ENCODE data around the gene SULT1C3. TPM values are rescaled to one million over a fixed set of nuclear protein-coding genes. Genes with fewer than 3 reads are reported as not detected.

SULT1C3 gene
- not detected in 2 replicates for total RNA-seq

- Mint-ChIP-seq H3K4me1 (no peaks in the 10 kb centered on the region), H3K4me3 (no peak within 1 kb of the TSS), H3K36me3 (ENCODE audit: low read depth) (no peaks in the 10 kb centered on the region), H3K9me3 (peaks cover 15% of the 10 kb centered on the region), H3K27me3 (peaks cover 3% of the 10 kb centered on the region), H3K27ac (no peak within 1 kb of the TSS)
- intact Hi-C loops (cut with micrococcal nuclease), result no loop called here
- DNase-seq (no peak), ATAC-seq (ENCODE audit: low read depth) (no peak)
- no peak for TF ChIP-seq CTCF (IDR thresholded peaks at IDR 0.05)
- CTCF ChIA-PET, result no interaction called here
- POLR2A ChIA-PET, result interaction anchor here (1.1 kb wide), 1 partner anchor 10 kb away, joined by 4 read pairs; no protein-coding TSS in a partner anchor
Measured at GRCh38 chr2:108239786-108240185, at the start of gene SULT1C3. Gene SULT1C3, plus strand, starts transcription at chr2:108239968. Its CDS starts 7,227 bp downstream, at chr2:108247195.

- no peaks in the 10 kb centered on the region for H3K9me3 Mint-ChIP-seq
- CTCF ChIA-PET, result no interaction called here
- no peaks in the 10 kb centered on the region for H3K36me3 Mint-ChIP-seq (ENCODE audit: low read depth)
- peaks cover 2% of the 10 kb centered on the region for H3K27me3 Mint-ChIP-seq
- no peak for TF ChIP-seq CTCF (IDR thresholded peaks at IDR 0.05)
- H3K27ac Mint-ChIP-seq, result no peak overlapping the region
- POLR2A ChIA-PET, result no interaction called here
- DNase-seq (no peak), ATAC-seq (ENCODE audit: low read depth) (no peak)
- no peaks in the 10 kb centered on the region for H3K4me1 Mint-ChIP-seq
- H3K4me3 Mint-ChIP-seq, result no peak overlapping the region
- intact Hi-C loops (cut with micrococcal nuclease), result loop anchor here (5.0 kb wide), 1 partner anchor 389 kb away; no protein-coding TSS in a partner anchor
Measured at GRCh38 chr2:108193251-108193650, 46.5 kb upstream of the SULT1C3 start.

GRCh38 chr2:108194409-108195132 is 45.2 kb upstream of the SULT1C3 start:
- Mint-ChIP-seq H3K4me3 (no peak overlapping the region), H3K9me3 (no peaks in the 10 kb centered on the region), H3K36me3 (ENCODE audit: low read depth) (no peaks in the 10 kb centered on the region), H3K27ac (no peak overlapping the region), H3K4me1 (no peaks in the 10 kb centered on the region), H3K27me3 (peaks cover 2% of the 10 kb centered on the region)
- CTCF ChIA-PET, result no interaction called here
- ATAC-seq (ENCODE audit: low read depth), result no peak
- POLR2A ChIA-PET, result no interaction called here
- DNase-seq, result no peak
- intact Hi-C loops (cut with micrococcal nuclease), result loop anchor here (5.0 kb wide), 1 partner anchor 388 kb away; no protein-coding TSS in a partner anchor
- TF ChIP-seq CTCF (IDR thresholded peaks at IDR 0.05), result no peak

- ChIA-PET POLR2A (no interaction called here), CTCF (no interaction called here)
- Mint-ChIP-seq H3K4me1 (no peaks in the 10 kb centered on the region), H3K36me3 (ENCODE audit: low read depth) (no peaks in the 10 kb centered on the region), H3K9me3 (no peaks in the 10 kb centered on the region), H3K27me3 (peaks cover 2% of the 10 kb centered on the region), H3K4me3 (no peak overlapping the region), H3K27ac (no peak overlapping the region)
- no peak for TF ChIP-seq CTCF (IDR thresholded peaks at IDR 0.05)
- DNase-seq, result no peak
- no peak for ATAC-seq (ENCODE audit: low read depth)
- intact Hi-C loops (cut with micrococcal nuclease), result no loop called here
Measured at GRCh38 chr2:108195133-108195439, 44.7 kb upstream of the SULT1C3 start.

GRCh38 chr2:108199726-108200125 is 40.0 kb upstream of the SULT1C3 start:
- POLR2A ChIA-PET, result no interaction called here
- no peak overlapping the region for H3K4me3 Mint-ChIP-seq
- no peaks in the 10 kb centered on the region for H3K27me3 Mint-ChIP-seq

More at GRCh38 chr2:108199726-108200125, 40.0 kb upstream of the SULT1C3 start:
- CTCF ChIA-PET, result no interaction called here
- no peak for TF ChIP-seq CTCF (IDR thresholded peaks at IDR 0.05)
- ATAC-seq (ENCODE audit: low read depth) (no peak), DNase-seq (no peak)
- Mint-ChIP-seq H3K36me3 (ENCODE audit: low read depth) (no peaks in the 10 kb centered on the region), H3K9me3 (peaks cover 10% of the 10 kb centered on the region), H3K4me1 (no peaks in the 10 kb centered on the region), H3K27ac (no peak overlapping the region)
- intact Hi-C loops (cut with micrococcal nuclease), result no loop called here
